Omental fat pad (tissue), 4 donors: ENCODE results near the gene LHFPL3. TPM values are rescaled to one million over a fixed set of nuclear protein-coding genes. Genes with fewer than 3 reads are reported as not detected.
A peak's percentile ranks its signal among the peaks of the same experiment; 100 is the strongest.

Experiments
- ATAC-seq: fragments of 150-250 bp; one replicate; pipeline ENCODE4 v1.9.1; 2016; ENCODE audit warnings: mild to moderate bottlenecking, moderate library complexity; ENCODE audit not compliant: low FRiP score
- DNase-seq: peaks from one replicate; pipeline ENCODE4 v3.0.0-alpha.2; 2019; ENCODE audit warnings: low spot score
- CTCF ChIP-seq, 3 donors: fragments of 450-650 bp; IDR thresholded peaks; one replicate each; pipeline ENCODE4 v1.5.1; 2016 to 2017; ENCODE audit warnings: antibody characterized with exemption in 3 of 3, mild to moderate bottlenecking in 3 of 3, moderate library complexity in 2 of 3
- total RNA-seq, 4 donors: library from RNA; depleted of rRNA; stranded (reverse); fragments of >200 nt; gene quantifications; one replicate each; pipeline ENCODE4 v1.1.0, GENCODE V29; 2016

Gene LHFPL3
- total RNA-seq, 4 donors from 2014 or later, result not detected

GRCh38 chr7:104804696-104805095 lies 476.3 kb downstream of the LHFPL3 start:
- DNase-seq (no peak), ATAC-seq (no peak)
- TF ChIP-seq CTCF (IDR thresholded peaks at IDR 0.05), result no peak

GRCh38 chr7:104805449-104806317 lies 477.3 kb downstream of the LHFPL3 start:
- DNase-seq, result no peak
- no peak for TF ChIP-seq CTCF (IDR thresholded peaks at IDR 0.05)

GRCh38 chr7:104807671-104808070 lies 479.3 kb downstream of the LHFPL3 start:
- no peak for DNase-seq
- no peak for TF ChIP-seq CTCF (IDR thresholded peaks at IDR 0.05)
- no peak for ATAC-seq

More at GRCh38 chr7:104805449-104806317, 477.3 kb downstream of the LHFPL3 start:
- ATAC-seq, result no peak

GRCh38 chr7:104809906-104810305 lies 481.5 kb downstream of the LHFPL3 start:
- no peak for DNase-seq
- TF ChIP-seq CTCF (IDR thresholded peaks at IDR 0.05), result no peak
- no peak for ATAC-seq

- no peak for TF ChIP-seq CTCF (IDR thresholded peaks at IDR 0.05)
- no peak for DNase-seq
- ATAC-seq, result no peak
Measured at GRCh38 chr7:104814126-104814525, 485.7 kb downstream of the LHFPL3 start.

- ATAC-seq (peak; percentile 30), DNase-seq (no peak)
- TF ChIP-seq CTCF (IDR thresholded peaks at IDR 0.05), result no peak
Measured at GRCh38 chr7:104814671-104815400, 486.4 kb downstream of the LHFPL3 start.
